ENCODE measurements around the gene HORMAD1.
"Not testable (repeated sequence)": the region's sequence is repeated elsewhere in the genome, so short reads cannot be mapped to it uniquely, and the experiment has no call there.

HORMAD1 gene

GRCh38 chr1:150696995-150697927 lies 23.4 kb downstream of the HORMAD1 start, which contains the start of gene GOLPH3L:
GOLPH3L (minus strand) TSS chr1:150697154; CDS start chr1:150694838, 2,316 bp downstream.
- DNase-seq (ENCODE audit: low read depth in 2 of 2): peak; percentile 83 to 86

GRCh38 chr1:150696590-150696989 lies 24.1 kb downstream of the HORMAD1 start:
- DNase-seq (ENCODE audit: low read depth in 2 of 2): no peak

- no peak for DNase-seq (ENCODE audit: low read depth in 2 of 2)
Observed at GRCh38 chr1:150696162-150696561, 24.5 kb downstream of the HORMAD1 start.

- DNase-seq (ENCODE audit: low read depth in 2 of 2): no peak
Observed at GRCh38 chr1:150695561-150695960, 25.1 kb downstream of the HORMAD1 start.

- no peak for DNase-seq (ENCODE audit: low read depth in 2 of 2)
Observed at GRCh38 chr1:150692720-150693119, 28.0 kb downstream of the HORMAD1 start.

- DNase-seq (ENCODE audit: low read depth in 2 of 2): no peak
Observed at GRCh38 chr1:150688763-150689162, 31.9 kb downstream of the HORMAD1 start.

- DNase-seq (ENCODE audit: low read depth in 2 of 2): no peak
Observed at GRCh38 chr1:150686275-150686674, 34.4 kb downstream of the HORMAD1 start.

- no peak for DNase-seq (ENCODE audit: low read depth in 2 of 2)
Observed at GRCh38 chr1:150683914-150684313, 36.8 kb downstream of the HORMAD1 start.

- DNase-seq (ENCODE audit: low read depth in 2 of 2): no peak
Observed at GRCh38 chr1:150678988-150679387, 41.7 kb downstream of the HORMAD1 start.

- DNase-seq (ENCODE audit: low read depth in 2 of 2): no peak
Observed at GRCh38 chr1:150674881-150675280, 45.8 kb downstream of the HORMAD1 start.

GRCh38 chr1:150663321-150663720 lies 57.4 kb downstream of the HORMAD1 start:
- DNase-seq (ENCODE audit: low read depth in 2 of 2): no peak

GRCh38 chr1:150662811-150663210 lies 57.9 kb downstream of the HORMAD1 start:
- no peak for DNase-seq (ENCODE audit: low read depth in 2 of 2)

GRCh38 chr1:150661156-150661555 lies 59.5 kb downstream of the HORMAD1 start:
- no peak for DNase-seq (ENCODE audit: low read depth in 2 of 2)

GRCh38 chr1:150660584-150660983 lies 60.1 kb downstream of the HORMAD1 start:
- no peak for DNase-seq (ENCODE audit: low read depth in 2 of 2)

GRCh38 chr1:150657064-150657463 lies 63.6 kb downstream of the HORMAD1 start:
- DNase-seq (ENCODE audit: low read depth in 2 of 2): not testable (repeated sequence)

GRCh38 chr1:150654635-150655034 lies 66.1 kb downstream of the HORMAD1 start:
- DNase-seq (ENCODE audit: low read depth in 2 of 2): not testable (repeated sequence)

- DNase-seq (ENCODE audit: low read depth in 2 of 2): no peak
Observed at GRCh38 chr1:150650193-150650592, 70.5 kb downstream of the HORMAD1 start.

- no peak for DNase-seq (ENCODE audit: low read depth in 2 of 2)
Observed at GRCh38 chr1:150649441-150650075, 71.1 kb downstream of the HORMAD1 start.

Data from stimulated activated CD8-positive, alpha-beta memory T cell treated with anti-CD3 and anti-CD28 coated beads, Interleukin-15, amount 100 ng/mL, for 48 hours (primary cell).